ENCODE data around the gene EDRF1. TPM values are rescaled to one million over a fixed set of nuclear protein-coding genes. Genes with fewer than 3 reads are reported as not detected.

EDRF1 gene
- total and polyA plus RNA-seq, 2 of the 8 experiments (the other 6 are each of a cell fraction or from before 2014, with no cell fraction given): 19.9 to 37.8 TPM

- no peak overlapping the region for H3K9ac ChIP-seq (replicated peaks in 1 of 4; ENCODE audit: extremely low read depth in 1 of 4, low read depth in 3 of 4, low read length in 3 of 4)
- no peak overlapping the region for H2AK5ac ChIP-seq (ENCODE audit: low read depth, low read length)
- H2BK120ac ChIP-seq (replicated peaks; ENCODE audit: low read depth, low read length): no peak overlapping the region
- H4K20me1 ChIP-seq (replicated peaks in 1 of 2; ENCODE audit: control insufficient read depth in 1 of 2, insufficient read depth in 2 of 2, low read length in 2 of 2): peaks cover 0 to 3% of the 10 kb centered on the region in 2 experiments
- no peak for FAIRE-seq
- no peak overlapping the region for H3K4me2 ChIP-seq (ENCODE audit: insufficient read depth in 1 of 2, low read depth in 2 of 2, low read length in 2 of 2)
- H3K18ac ChIP-seq (ENCODE audit: extremely low read depth, low read length): no peak overlapping the region
- peaks cover 8 to 77% (median 40%) of the 10 kb centered on the region in 4 experiments for H3K36me3 ChIP-seq (ENCODE audit: control insufficient read depth in 2 of 4, insufficient read depth in 4 of 4, low read length in 3 of 4)
- POLR2A ChIA-PET (ENCODE audit: partially characterized antibody): interaction anchor here (2.3 kb wide), 1 partner anchor 9 kb away, joined by 8 read pairs; no protein-coding TSS in a partner anchor
- H2BK5ac ChIP-seq (ENCODE audit: low read depth, low read length): no peak overlapping the region
- H3K56ac ChIP-seq (replicated peaks; ENCODE audit: insufficient read length, low read depth, low read length): no peak overlapping the region
- H3K23ac ChIP-seq (ENCODE audit: insufficient read length): no peak overlapping the region
- no peak for TF ChIP-seq HDAC2 (IDR thresholded peaks at IDR 0.05; ENCODE audit: borderline replicate concordance in 1 of 2, low read depth in 2 of 2, low read length in 2 of 2)
- no peak for TF ChIP-seq POLR2A (IDR thresholded peaks at IDR 0.05; ENCODE audit: control extremely low read depth in 1 of 2, low read depth in 2 of 2, low read length in 2 of 2)
- peaks cover 0 to 2% (median 0%) of the 10 kb centered on the region in 4 experiments; a peak in 3 of 7 replicates for H3K4me1 ChIP-seq (replicated peaks in 1 of 4; ENCODE audit: control insufficient read depth in 3 of 4, insufficient read depth in 4 of 4, low read length in 3 of 4)
- no peak overlapping the region for H4K91ac ChIP-seq (replicated peaks; ENCODE audit: insufficient read length, low read length)
- 91% methylated on average over 5 of the region's 5 CpGs; no CpG with 5 or more reads in 1 of the 2 experiments for WGBS, 2 experiments (ENCODE audit: extremely low coverage in 1 of 2, insufficient coverage in 1 of 2, insufficient read length in 1 of 2, insufficient replicate concordance in 2 of 2, low coverage in 1 of 2, low lambda C conversion rate in 2 of 2, missing lambda C conversion rate in 1 of 2)
- no peak overlapping the region for H4K8ac ChIP-seq (ENCODE audit: extremely low read depth, insufficient read depth, low read length)
- H2BK15ac ChIP-seq (ENCODE audit: low read length): no peak overlapping the region
- no peaks in the 10 kb centered on the region for H3K9me3 ChIP-seq (ENCODE audit: insufficient read depth in 2 of 2, low read depth in 1 of 2, low read length in 1 of 2)
- H2AFZ ChIP-seq (ENCODE audit: low read length): no peak overlapping the region
- no peak overlapping the region for H3K27ac ChIP-seq (ENCODE audit: low read depth, low read length)
- no peak overlapping the region for H4K5ac ChIP-seq (ENCODE audit: insufficient read length, low read depth, low read length)
- no peak overlapping the region for H3K4ac ChIP-seq (replicated peaks; ENCODE audit: insufficient read length, low read depth, low read length)
- CTCF ChIA-PET (ENCODE audit: partially characterized antibody): no interaction called here
- no peak overlapping the region for H2BK12ac ChIP-seq (ENCODE audit: low read depth, low read length)
- H3K79me2 ChIP-seq (ENCODE audit: control insufficient read depth in 1 of 2, insufficient read depth in 2 of 2, low read length in 2 of 2): no peaks in the 10 kb centered on the region
- no peak overlapping the region for H2BK20ac ChIP-seq (ENCODE audit: low read length)
- no peak overlapping the region for H3K4me3 ChIP-seq (ENCODE audit: extremely low read depth in 1 of 4, insufficient read depth in 2 of 4, low read depth in 3 of 4, low read length in 4 of 4)
- no peak overlapping the region for H3K14ac ChIP-seq (ENCODE audit: insufficient read length)
- no peaks in the 10 kb centered on the region for H3K23me2 ChIP-seq (ENCODE audit: low read depth, low read length)
- no peak for DNase-seq (ENCODE audit: low read depth in 1 of 2, low spot score in 2 of 2)
- no peaks in the 10 kb centered on the region for H3K27me3 ChIP-seq (replicated peaks in 1 of 4; ENCODE audit: control insufficient read depth in 3 of 4, extremely low read depth in 1 of 4, insufficient read depth in 3 of 4, low read length in 3 of 4)
- H3K79me1 ChIP-seq (ENCODE audit: low read depth, low read length): no peaks in the 10 kb centered on the region
These were observed 37.5 kb downstream of the EDRF1 start for GRCh38 chr10:125756853-125757487.
